Measurements from ENCODE around the gene SNPH.
"Not testable (repeated sequence)": the region's sequence is repeated elsewhere in the genome, so short reads cannot be mapped to it uniquely, and the experiment has no call there.

Gene SNPH

DNA sequence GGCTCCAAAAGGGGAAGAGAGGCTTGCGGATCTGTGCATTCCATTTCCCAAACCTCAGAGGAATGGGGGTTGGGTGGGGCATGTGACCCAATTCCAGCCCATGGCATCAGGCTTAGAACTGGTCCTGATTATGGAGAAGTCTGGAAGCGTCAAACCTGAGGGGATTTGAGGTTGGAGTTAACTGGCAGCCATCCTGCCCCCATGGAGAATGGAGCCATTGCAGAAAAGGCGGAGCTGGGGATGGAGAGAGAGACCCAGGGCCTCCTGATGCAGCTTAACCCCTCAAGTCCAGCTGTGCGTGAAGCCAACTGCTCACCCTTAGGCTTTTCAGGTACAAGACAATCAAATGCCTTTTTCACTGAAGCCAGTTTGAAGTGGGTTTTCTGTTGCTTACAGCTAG, 72.7 kb downstream of the SNPH start:
- no peak for DNase-seq (ENCODE audit: low spot score)

DNA sequence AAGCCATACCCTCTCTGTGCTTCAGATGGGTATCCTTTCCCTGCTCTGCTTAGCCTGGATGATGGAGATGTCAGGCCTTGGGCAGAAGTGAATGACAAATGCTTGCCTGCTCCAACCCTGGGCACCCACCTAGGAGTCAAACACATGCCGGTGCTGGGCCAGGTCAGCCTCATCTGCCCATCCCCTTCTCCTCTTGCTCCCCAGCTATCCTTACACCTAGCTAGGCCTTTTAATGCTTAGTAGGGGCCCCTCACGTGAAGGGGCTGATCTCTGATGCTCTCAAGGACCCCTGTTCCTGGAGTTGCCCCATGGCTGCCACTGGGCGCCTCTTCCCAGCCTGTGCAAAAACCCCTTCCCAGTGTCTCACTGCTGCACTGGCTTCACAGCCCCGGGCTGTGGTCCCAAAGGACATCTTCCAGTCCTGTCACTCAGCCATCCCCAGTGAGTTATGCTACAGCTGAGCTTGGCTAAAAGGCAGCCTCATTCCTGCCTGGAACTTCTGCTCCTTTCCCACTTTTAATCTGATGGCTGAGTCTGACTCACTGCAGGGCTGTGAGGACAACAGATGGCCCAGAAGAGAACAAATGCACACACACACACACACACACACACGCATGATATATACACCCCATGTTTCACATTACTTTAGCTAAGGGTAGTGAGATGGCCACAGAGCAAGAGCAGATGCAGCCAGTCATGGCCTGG, 75.6 kb downstream of the SNPH start:
- no peak for DNase-seq (ENCODE audit: low spot score)

DNA sequence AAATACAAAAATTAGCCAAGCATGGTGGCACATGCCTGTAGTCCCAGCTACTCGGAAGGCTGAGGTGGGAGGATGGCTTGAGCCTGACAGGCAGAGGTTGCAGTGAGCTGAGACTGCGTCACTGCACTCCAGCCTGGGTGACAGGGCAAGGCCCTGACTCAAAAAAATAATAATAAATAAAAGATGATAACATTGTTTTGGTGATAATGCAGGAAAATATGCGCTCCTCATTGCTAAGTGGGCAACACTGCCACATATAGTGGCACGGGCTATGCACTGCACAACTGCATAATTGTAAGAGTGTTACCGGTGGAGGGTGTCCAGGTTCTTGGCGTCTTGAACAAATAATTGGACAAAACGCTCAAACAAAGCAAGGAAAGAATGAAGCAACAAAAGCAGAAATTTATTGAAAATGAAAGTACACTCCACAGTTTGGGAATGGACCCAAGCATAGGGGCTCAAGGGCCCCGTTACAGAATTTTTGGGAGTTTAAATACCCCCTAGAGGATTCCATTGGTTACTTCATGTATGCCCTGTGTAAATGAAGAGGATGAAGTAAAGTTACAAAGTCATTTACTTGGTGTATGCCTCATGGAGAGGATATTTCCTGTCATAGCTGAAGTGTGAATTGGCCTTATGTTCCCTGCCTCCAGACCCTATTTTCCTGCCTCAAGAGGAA, 77.5 kb downstream of the SNPH start:
- DNase-seq (ENCODE audit: low spot score), result not testable (repeated sequence)

DNA sequence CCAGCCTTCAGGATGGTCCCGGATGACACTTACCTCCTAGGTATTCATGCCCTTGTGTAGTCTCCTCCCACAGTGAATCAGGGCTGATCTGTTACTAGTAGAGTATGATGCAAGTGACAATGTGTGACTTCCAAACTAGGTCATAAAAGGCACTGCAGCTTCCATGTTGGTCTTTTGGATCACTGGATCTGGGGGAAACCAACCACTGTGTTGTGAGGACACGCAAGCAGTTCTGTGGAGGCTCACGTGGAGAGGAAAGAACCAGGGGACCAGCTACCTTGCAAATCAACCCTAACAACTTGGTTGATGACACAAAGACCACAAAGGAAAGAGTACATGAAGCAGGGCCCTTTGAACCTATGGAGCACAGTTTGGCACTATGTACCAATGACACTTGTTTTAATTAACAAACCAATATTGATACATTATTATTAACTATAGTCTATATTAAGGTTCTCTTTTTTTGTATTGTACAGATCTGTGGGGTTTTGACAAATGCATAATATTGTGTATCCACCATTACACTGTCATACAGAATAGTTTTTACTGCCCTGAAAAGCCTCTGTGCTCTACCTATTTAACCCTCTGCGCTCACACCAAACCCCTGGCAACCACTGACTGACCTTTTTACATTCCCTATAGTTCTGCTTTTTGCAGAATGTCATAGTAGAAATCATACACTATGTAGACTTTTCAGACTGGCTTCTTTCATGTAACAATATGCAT, 79.1 kb downstream of the SNPH start:
- DNase-seq (ENCODE audit: low spot score), result no peak

DNA sequence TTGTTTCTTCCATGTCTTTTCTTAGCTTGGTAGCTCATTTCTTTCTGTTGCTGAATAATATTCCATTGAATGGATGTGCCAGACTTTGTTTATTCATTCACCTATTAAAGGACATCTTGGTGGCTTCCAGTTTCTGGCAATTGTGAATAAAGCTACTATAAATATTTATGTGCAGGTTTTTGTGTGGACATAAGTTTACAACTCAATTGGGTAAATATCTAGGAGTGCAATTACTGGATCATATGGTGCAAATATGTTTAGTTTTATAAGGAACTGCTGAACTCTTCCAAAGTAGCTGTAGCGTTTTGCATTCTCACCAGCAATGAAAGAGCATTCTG, 79.6 kb downstream of the SNPH start:
- no peak for DNase-seq (ENCODE audit: low spot score)

DNA sequence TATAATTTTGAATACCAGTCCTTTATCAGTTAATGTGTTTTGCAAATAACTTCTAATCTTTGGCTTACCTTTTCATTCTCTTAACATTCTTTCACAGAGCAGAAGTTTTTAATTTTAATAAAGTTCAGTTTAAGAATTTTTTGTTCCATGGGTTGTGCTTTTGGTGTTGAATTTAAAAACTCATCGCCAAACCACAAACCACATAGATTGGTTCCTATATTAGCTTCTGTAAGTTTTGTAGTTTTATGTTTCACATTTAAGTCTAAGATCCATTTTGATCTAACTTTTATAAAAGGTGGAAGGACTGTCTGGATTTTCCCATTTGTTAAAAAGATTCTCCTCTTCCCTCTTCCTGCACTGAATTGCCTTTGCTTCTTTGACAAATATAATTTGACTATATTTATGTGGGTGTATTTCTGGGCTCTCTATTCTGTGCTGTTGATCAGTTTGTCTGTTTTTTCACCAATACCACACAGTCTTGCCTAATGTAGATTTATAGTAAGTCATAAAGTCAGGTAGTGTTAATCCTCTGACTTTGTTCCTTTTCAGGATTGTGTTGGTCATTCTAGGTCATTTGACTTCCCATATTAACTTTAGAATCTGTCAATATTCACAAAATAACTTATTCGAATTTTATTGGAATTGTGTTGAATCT, 80.3 kb downstream of the SNPH start:
- DNase-seq (ENCODE audit: low spot score), result no peak

DNA sequence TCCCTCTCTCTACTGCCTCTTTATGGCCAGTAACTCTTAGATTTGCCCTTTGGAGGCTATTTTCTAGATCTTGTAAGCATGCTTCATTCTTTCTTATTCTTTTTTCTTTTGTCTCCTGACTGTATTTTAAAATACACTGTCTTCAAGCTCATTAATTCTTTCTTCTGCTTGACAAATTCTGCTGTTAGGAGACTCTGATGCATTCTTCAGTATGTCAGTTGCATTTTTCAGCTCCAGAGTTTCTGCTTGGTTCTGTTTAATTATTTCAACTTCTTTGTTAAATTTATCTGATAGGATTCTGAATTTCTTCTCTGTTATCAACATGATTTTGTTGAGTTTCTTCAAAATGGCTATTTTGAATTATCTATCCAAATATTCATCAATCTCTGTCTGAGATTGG, 87.9 kb downstream of the SNPH start:
- no peak for DNase-seq (ENCODE audit: low spot score)

DNA sequence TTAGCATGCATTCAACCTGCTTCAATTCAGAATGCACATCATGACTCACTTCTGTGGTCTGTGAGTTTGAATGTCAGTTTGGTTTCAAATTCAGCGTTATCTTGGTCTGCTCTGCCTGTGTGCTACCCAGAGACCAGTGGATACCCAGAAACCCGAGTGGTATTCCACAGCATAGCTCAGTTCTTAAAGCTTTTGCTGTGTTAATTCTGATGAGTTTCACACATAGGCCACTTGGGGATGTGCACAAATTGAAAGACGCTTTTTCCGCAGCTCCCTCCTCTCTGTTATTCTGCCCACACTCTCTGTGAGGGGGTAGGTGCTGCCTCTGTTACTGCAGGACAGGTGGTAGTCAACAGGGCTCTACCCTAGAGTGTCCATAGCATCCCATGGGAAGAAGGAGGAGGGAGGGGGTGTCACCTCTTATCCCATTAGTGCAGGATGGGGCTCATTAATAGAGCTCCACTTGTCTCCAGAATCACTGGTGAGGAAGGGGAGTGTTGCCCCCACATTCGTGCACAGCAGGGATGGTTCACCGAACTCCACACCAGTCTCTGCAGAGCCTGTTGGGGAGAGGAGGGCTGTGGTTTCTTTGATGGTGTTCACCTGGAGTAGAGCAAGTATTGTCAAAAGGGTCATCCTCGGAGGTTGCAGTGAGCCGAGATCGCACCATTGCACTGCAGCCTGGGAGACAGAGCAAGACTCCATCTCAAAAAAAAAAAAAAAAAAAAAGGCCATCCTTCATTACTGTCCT, 92.0 kb downstream of the SNPH start:
- DNase-seq (ENCODE audit: low spot score), result no peak
